COLO829 (cell line): Measurements from ENCODE around the gene ST6GALNAC6.
"Not testable (repeated sequence)": the region's sequence is repeated elsewhere in the genome, so short reads cannot be mapped to it uniquely, and the experiment has no call there.

ENCODE experiments used
- DNase-seq: peaks from one replicate; pipeline ENCODE4 v3.0.0; 2012; ENCODE audit warnings: low spot score

The ST6GALNAC6 gene

GRCh38 chr9:127873223-127873691 lies 26.1 kb downstream of the ST6GALNAC6 start:
- DNase-seq = no peak

- no peak for DNase-seq
These were observed 26.8 kb downstream of the ST6GALNAC6 start for GRCh38 chr9:127872369-127873222.

GRCh38 chr9:127871531-127871930 lies 27.9 kb downstream of the ST6GALNAC6 start:
- no peak for DNase-seq

GRCh38 chr9:127870887-127871286 lies 28.5 kb downstream of the ST6GALNAC6 start:
- no peak for DNase-seq

- not testable (repeated sequence) for DNase-seq
These were observed 29.3 kb downstream of the ST6GALNAC6 start for GRCh38 chr9:127870153-127870491.

GRCh38 chr9:127869310-127870152 lies 29.9 kb downstream of the ST6GALNAC6 start:
- DNase-seq = peak; percentile 93

- DNase-seq = no peak
These were observed 31.0 kb downstream of the ST6GALNAC6 start for GRCh38 chr9:127868278-127868902.

- no peak for DNase-seq
These were observed 31.8 kb downstream of the ST6GALNAC6 start for GRCh38 chr9:127867356-127868277.

- DNase-seq = no peak
These were observed 32.9 kb downstream of the ST6GALNAC6 start for GRCh38 chr9:127866535-127866934.

GRCh38 chr9:127865645-127866464 lies 33.5 kb downstream of the ST6GALNAC6 start:
- DNase-seq = no peak

- no peak for DNase-seq
These were observed 36.2 kb downstream of the ST6GALNAC6 start for GRCh38 chr9:127863191-127863621.

- no peak for DNase-seq
These were observed 37.1 kb downstream of the ST6GALNAC6 start for GRCh38 chr9:127862075-127863011.

GRCh38 chr9:127860779-127861178 lies 38.6 kb downstream of the ST6GALNAC6 start:
- no peak for DNase-seq

- no peak for DNase-seq
These were observed 39.1 kb downstream of the ST6GALNAC6 start for GRCh38 chr9:127860260-127860659.

- DNase-seq = no peak
These were observed 41.3 kb downstream of the ST6GALNAC6 start for GRCh38 chr9:127858041-127858512.

GRCh38 chr9:127857278-127857677 lies 42.1 kb downstream of the ST6GALNAC6 start:
- no peak for DNase-seq

GRCh38 chr9:127856729-127857116 lies 42.7 kb downstream of the ST6GALNAC6 start:
- no peak for DNase-seq

GRCh38 chr9:127856094-127856728 lies 43.2 kb downstream of the ST6GALNAC6 start:
- DNase-seq = no peak

GRCh38 chr9:127855522-127855921 lies 43.9 kb downstream of the ST6GALNAC6 start:
- DNase-seq = no peak
